HepG2 (cell line): ENCODE results near the gene SEC14L1. TPM values are rescaled to one million over a fixed set of nuclear protein-coding genes. Genes with fewer than 3 reads are reported as not detected.

Experiments
- ARNT2 ChIP-seq: sonication (generic); formaldehyde crosslinking; IDR thresholded peaks from 2 replicates; pipeline ENCODE4 v1.8.0; 2022; ENCODE audit warnings: mild to moderate bottlenecking, low read depth, missing genetic modification reagents, moderate library complexity
- CBFB ChIP-seq: sonication (generic); formaldehyde crosslinking; IDR thresholded peaks from 2 replicates; pipeline ENCODE4 v1.4.0; 2020; ENCODE audit warnings: missing genetic modification reagents
- HOXA5 ChIP-seq: sonication (generic); formaldehyde crosslinking; IDR thresholded peaks from 2 replicates; pipeline ENCODE4 v1.4.0; 2020; ENCODE audit warnings: missing genetic modification reagents
- JARID2 ChIP-seq: sonication (generic); formaldehyde crosslinking; IDR thresholded peaks from 2 replicates; pipeline ENCODE4 v1.8.1; 2023; ENCODE audit warnings: missing genetic modification reagents, inconsistent platforms; ENCODE audit not compliant: insufficient replicate concordance
- KDM3A ChIP-seq: IDR thresholded peaks from 2 replicates; pipeline ENCODE4 v1.6.1; 2018; ENCODE audit warnings: low read depth, missing compliant biosample characterization
- KDM5B ChIP-seq: sonication (generic); formaldehyde crosslinking; IDR thresholded peaks from 2 replicates; pipeline ENCODE4 v1.4.0; 2020; ENCODE audit warnings: missing genetic modification reagents, mild to moderate bottlenecking, borderline replicate concordance
- KLF16 ChIP-seq, 2 experiments: sonication (generic) in 1 of 2; formaldehyde crosslinking in 1 of 2; IDR thresholded peaks; 2 replicates each; pipeline versions ENCODE4 v1.6.1 to v1.8.0; 2016 to 2023; ENCODE audit warnings: missing genetic modification reagents in 2 of 2, missing compliant biosample characterization in 1 of 2
- MBNL3 ChIP-seq: fragments of 250-450 bp; sonication (Bioruptor Pico); conservative IDR thresholded peaks from 2 replicates; pipeline ENCODE4 v1.8.0; 2022; ENCODE audit warnings: mild to moderate bottlenecking, inconsistent platforms
- SKI ChIP-seq: fragments of 450-650 bp; IDR thresholded peaks from one replicate; pipeline ENCODE4 v1.6.1; 2018; ENCODE audit warnings: mild to moderate bottlenecking; ENCODE audit not compliant: partially characterized antibody
- ZBTB42 ChIP-seq: sonication (generic); formaldehyde crosslinking; IDR thresholded peaks from 2 replicates; pipeline ENCODE4 v1.5.0; 2020; ENCODE audit warnings: mild to moderate bottlenecking, missing genetic modification reagents
- ZNF709 ChIP-seq: sonication (generic); formaldehyde crosslinking; IDR thresholded peaks from 2 replicates; pipeline ENCODE4 v1.5.0; 2020; ENCODE audit warnings: mild to moderate bottlenecking, missing genetic modification reagents
- ZNF772 ChIP-seq: sonication (generic); formaldehyde crosslinking; IDR thresholded peaks from 2 replicates; pipeline ENCODE4 v1.5.0; 2020; ENCODE audit warnings: mild to moderate bottlenecking, missing genetic modification reagents
- polyA plus RNA-seq, 8 experiments: library from polyadenylated mRNA; depleted of rRNA in 3 of 8; stranded (reverse) in 7 of 8; unstranded in 1 of 8; fragments of >200 nt; fragmentation: Illumina TruSeq in 4 of 8; extraction: Trizol in 4 of 8; gene quantifications; 2 replicates each; pipeline versions ENCODE4 v1.2.1 to v1.2.3, GENCODE V29; 2011 to 2016; ENCODE audit warnings: low read depth in 4 of 8, missing spikeins in 1 of 8, mixed read lengths in 1 of 8; ENCODE audit not compliant: insufficient read depth in 1 of 8
- total RNA-seq, 5 experiments: library from RNA; depleted of rRNA; stranded (reverse); fragments of >200 nt; fragmentation: Illumina TruSeq; extraction: Trizol; gene quantifications; 2 replicates each; pipeline ENCODE4 v1.2.3, GENCODE V29; 2016; ENCODE audit warnings: low read depth in 1 of 5
- TF ChIP-seq, protein P1 (sequence below): sonication (generic); formaldehyde crosslinking; IDR thresholded peaks from 2 replicates; pipeline ENCODE4 v1.4.0; 2020; ENCODE audit warnings: missing genetic modification reagents
- TF ChIP-seq, protein P2 (sequence below): sonication (generic); formaldehyde crosslinking; IDR thresholded peaks from 2 replicates; pipeline ENCODE4 v1.4.0; 2020; ENCODE audit warnings: missing genetic modification reagents, low read depth, mild to moderate bottlenecking, borderline replicate concordance
- TF ChIP-seq, protein P3 (sequence below): sonication (generic); formaldehyde crosslinking; IDR thresholded peaks from 2 replicates; pipeline ENCODE4 v1.4.0; 2020; ENCODE audit warnings: mild to moderate bottlenecking, missing genetic modification reagents
- TF ChIP-seq, protein P4 (sequence below): sonication (generic); formaldehyde crosslinking; IDR thresholded peaks from 2 replicates; pipeline ENCODE4 v1.4.0; 2020; ENCODE audit warnings: missing genetic modification reagents
- TF ChIP-seq, protein P5 (sequence below): sonication (generic); formaldehyde crosslinking; IDR thresholded peaks from 2 replicates; pipeline ENCODE4 v1.9.0; 2022; ENCODE audit warnings: missing genetic modification reagents, mild to moderate bottlenecking, borderline replicate concordance
- TF ChIP-seq, protein P6 (sequence below): sonication (generic); formaldehyde crosslinking; IDR thresholded peaks from 2 replicates; pipeline ENCODE4 v1.4.0; 2020; ENCODE audit warnings: low read depth, mild to moderate bottlenecking, missing genetic modification reagents

Gene SEC14L1
- total and polyA plus RNA-seq, 2 of the 13 experiments (the other 11 are each of a cell fraction or from before 2014, with no cell fraction given) = 26.3 to 43.9 TPM

DNA sequence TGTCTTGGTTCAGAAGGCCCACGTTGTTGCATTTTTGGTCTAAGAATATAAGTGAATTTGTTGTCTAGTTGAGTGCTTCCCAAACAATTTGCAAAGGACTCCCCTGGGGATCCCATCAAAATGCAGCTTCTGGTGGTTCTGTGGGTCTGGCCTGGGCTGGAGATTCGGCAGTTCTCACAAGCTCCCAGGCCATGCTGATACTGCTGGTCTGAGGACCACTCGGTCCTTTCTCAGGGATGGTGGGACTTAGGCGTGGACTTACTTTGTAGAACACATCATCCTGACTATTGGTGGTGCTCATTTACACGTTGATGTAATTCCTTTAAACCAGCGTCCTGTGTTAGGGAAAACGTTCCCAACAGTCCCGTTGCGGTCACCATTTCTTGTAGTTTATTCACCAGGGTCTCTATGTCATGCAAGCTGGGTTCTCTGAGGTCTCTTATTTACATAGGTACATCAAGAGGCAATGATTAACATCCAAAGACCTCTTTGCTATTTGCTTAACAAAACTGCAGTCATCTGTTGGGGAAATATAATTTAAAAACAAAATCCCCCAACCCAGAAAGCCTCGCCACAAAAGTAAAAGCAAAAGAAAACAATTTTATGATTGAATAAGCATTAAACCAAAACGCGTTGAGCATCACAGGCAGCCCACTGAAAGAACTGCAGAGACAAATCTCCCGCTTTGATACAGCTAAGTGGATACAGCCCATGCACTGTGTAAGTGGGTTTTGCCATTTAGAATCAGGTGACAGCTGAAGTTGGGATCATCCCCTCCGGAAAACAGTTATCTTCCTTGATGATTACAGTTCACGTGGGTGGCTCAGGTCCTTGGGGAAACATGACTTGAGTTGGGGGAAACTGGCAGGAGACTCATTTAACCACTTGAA lies 39.0 kb upstream of the SEC14L1 start (continued):
- TF ChIP-seq, protein P1, sequence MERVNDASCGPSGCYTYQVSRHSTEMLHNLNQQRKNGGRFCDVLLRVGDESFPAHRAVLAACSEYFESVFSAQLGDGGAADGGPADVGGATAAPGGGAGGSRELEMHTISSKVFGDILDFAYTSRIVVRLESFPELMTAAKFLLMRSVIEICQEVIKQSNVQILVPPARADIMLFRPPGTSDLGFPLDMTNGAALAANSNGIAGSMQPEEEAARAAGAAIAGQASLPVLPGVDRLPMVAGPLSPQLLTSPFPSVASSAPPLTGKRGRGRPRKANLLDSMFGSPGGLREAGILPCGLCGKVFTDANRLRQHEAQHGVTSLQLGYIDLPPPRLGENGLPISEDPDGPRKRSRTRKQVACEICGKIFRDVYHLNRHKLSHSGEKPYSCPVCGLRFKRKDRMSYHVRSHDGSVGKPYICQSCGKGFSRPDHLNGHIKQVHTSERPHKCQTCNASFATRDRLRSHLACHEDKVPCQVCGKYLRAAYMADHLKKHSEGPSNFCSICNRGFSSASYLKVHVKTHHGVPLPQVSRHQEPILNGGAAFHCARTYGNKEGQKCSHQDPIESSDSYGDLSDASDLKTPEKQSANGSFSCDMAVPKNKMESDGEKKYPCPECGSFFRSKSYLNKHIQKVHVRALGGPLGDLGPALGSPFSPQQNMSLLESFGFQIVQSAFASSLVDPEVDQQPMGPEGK = no peak
- TF ChIP-seq, protein P2, sequence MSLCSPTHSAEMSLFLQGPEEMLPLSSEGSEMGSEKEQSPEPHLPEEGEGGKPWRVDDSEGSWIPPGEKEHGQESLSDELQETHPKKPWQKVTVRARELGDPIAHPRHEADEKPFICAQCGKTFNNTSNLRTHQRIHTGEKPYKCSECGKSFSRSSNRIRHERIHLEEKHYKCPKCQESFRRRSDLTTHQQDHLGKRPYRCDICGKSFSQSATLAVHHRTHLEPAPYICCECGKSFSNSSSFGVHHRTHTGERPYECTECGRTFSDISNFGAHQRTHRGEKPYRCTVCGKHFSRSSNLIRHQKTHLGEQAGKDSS = no peak
- TF ChIP-seq CBFB (CRISPR knock-in tag) = no peak; the same call in none of the 2 replicates
- no peak for TF ChIP-seq MBNL3
- no peak for TF ChIP-seq ZNF709
- TF ChIP-seq, protein P3, sequence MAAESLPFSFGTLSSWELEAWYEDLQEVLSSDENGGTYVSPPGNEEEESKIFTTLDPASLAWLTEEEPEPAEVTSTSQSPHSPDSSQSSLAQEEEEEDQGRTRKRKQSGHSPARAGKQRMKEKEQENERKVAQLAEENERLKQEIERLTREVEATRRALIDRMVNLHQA = no peak
- TF ChIP-seq, protein P4, sequence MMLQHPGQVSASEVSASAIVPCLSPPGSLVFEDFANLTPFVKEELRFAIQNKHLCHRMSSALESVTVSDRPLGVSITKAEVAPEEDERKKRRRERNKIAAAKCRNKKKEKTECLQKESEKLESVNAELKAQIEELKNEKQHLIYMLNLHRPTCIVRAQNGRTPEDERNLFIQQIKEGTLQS (CRISPR knock-in tag) = no peak
- TF ChIP-seq KLF16 (CRISPR knock-in tag; IDR thresholded peaks at IDR 0.05) = no peak
- no peak; the same call in 1 of the 2 replicates for TF ChIP-seq HOXA5 (CRISPR knock-in tag)
- TF ChIP-seq, protein P5, sequence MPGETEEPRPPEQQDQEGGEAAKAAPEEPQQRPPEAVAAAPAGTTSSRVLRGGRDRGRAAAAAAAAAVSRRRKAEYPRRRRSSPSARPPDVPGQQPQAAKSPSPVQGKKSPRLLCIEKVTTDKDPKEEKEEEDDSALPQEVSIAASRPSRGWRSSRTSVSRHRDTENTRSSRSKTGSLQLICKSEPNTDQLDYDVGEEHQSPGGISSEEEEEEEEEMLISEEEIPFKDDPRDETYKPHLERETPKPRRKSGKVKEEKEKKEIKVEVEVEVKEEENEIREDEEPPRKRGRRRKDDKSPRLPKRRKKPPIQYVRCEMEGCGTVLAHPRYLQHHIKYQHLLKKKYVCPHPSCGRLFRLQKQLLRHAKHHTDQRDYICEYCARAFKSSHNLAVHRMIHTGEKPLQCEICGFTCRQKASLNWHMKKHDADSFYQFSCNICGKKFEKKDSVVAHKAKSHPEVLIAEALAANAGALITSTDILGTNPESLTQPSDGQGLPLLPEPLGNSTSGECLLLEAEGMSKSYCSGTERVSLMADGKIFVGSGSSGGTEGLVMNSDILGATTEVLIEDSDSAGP (CRISPR knock-in tag) = no peak
- TF ChIP-seq ARNT2 (CRISPR knock-in tag) = no peak; the same call in 1 of the 2 replicates
- no peak for TF ChIP-seq ZBTB42 (CRISPR knock-in tag)
- no peak for TF ChIP-seq KDM5B (CRISPR knock-in tag)
- no peak for TF ChIP-seq ZNF772
- no peak for TF ChIP-seq SKI
- TF ChIP-seq, protein P6, sequence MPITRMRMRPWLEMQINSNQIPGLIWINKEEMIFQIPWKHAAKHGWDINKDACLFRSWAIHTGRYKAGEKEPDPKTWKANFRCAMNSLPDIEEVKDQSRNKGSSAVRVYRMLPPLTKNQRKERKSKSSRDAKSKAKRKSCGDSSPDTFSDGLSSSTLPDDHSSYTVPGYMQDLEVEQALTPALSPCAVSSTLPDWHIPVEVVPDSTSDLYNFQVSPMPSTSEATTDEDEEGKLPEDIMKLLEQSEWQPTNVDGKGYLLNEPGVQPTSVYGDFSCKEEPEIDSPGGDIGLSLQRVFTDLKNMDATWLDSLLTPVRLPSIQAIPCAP (CRISPR knock-in tag) = no peak
- TF ChIP-seq KDM3A = no peak
- no peak for TF ChIP-seq JARID2 (CRISPR knock-in tag)
